HepG2 (cell line): Measurements from ENCODE around the gene SMTN. TPM values are rescaled to one million over a fixed set of nuclear protein-coding genes. Genes with fewer than 3 reads are reported as not detected.

ENCODE experiments used
- ATAC-seq: fragments of 200-7000 bp; cut with Tn5 transposase; 3 replicates; pipeline ENCODE4 v1.9.1; 2020; ENCODE audit warnings: mild to moderate bottlenecking, moderate library complexity
- BruUV-seq: library from RNA; stranded (reverse); fragments of 400-500 nt; replicated peaks from 2 replicates; lab custom pipeline; 2021; lab: Mats Ljungman, UMichigan
- CTCF ChIA-PET: fragments of 300-600 bp; formaldehyde crosslinking; extraction: SDS; loops from one replicate; lab custom pipeline; 2021; ENCODE audit warnings: low total read pairs, inconsistent platforms, low intra/inter-chr PET ratio; lab: Yijun Ruan, JAX
- POLR2A ChIA-PET: fragments of 350-600 bp; sonication (Branson Sonifier 250); formaldehyde crosslinking; loops from one replicate; lab custom pipeline; 2020; ENCODE audit warnings: antibody characterized with exemption, inconsistent platforms; lab: Yijun Ruan, JAX
- DNase-seq: peaks from one replicate; pipeline ENCODE4 v3.0.0-alpha.2; 2015; ENCODE audit warnings: low spot score
- FAIRE-seq: peaks from 3 replicates; lab custom pipeline; 2011; peaks lifted over from hg19 to GRCh38; lab: Jason Lieb, UNC
- H2AFZ ChIP-seq: one replicate; pipeline ENCODE4 v1.6.1; 2011; ENCODE audit warnings: low read length, inconsistent platforms
- H3K27ac ChIP-seq: fragments of 300-600 bp; 3 replicates; pipeline ENCODE4 v1.8.0; 2011; ENCODE audit warnings: mixed run types, mild to moderate bottlenecking, mixed read lengths, low read length, inconsistent platforms; ENCODE audit not compliant: insufficient read depth; ENCODE audit errors: extremely low read length
- H3K27me3 ChIP-seq, 2 experiments: fragments of 200-600 bp in 1 of 2; 2 replicates in 1 of 2; 3 replicates in 1 of 2; pipeline versions ENCODE4 v1.6.0 to v1.8.0; 2011; ENCODE audit warnings: low read length in 2 of 2, mild to moderate bottlenecking in 2 of 2, moderate library complexity in 2 of 2, inconsistent platforms in 1 of 2; ENCODE audit not compliant: insufficient read depth in 2 of 2, control insufficient read depth in 1 of 2
- H3K36me3 ChIP-seq, 2 experiments: fragments of 200-600 bp in 1 of 2; replicated peaks in 1 of 2; 2 replicates in 1 of 2; 3 replicates in 1 of 2; pipeline versions ENCODE4 v1.5.1 to v1.8.0; 2011; ENCODE audit warnings: low read length in 2 of 2, inconsistent platforms in 1 of 2; ENCODE audit not compliant: insufficient read depth in 2 of 2, control insufficient read depth in 1 of 2
- H3K4me1 ChIP-seq: 2 replicates; pipeline ENCODE4 v1.5.1; 2012; ENCODE audit warnings: low read length, inconsistent platforms; ENCODE audit not compliant: insufficient read depth
- H3K4me2 ChIP-seq: 2 replicates; pipeline ENCODE4 v1.6.0; 2011; ENCODE audit warnings: low read depth, low read length, inconsistent platforms
- H3K4me3 ChIP-seq, 3 experiments: fragments of 200-600 bp in 1 of 3; sonication (generic), shearing (Covaris generic) in 1 of 3; replicated peaks in 1 of 3; 2 replicates each; pipeline ENCODE4 v1.5.1; 2011 to 2016; ENCODE audit warnings: low read length in 3 of 3, inconsistent platforms in 2 of 3, low read depth in 2 of 3, mild to moderate bottlenecking in 2 of 3, control low read depth in 1 of 3, mixed read lengths in 1 of 3; ENCODE audit not compliant: insufficient read depth in 1 of 3
- H3K79me2 ChIP-seq: one replicate; pipeline ENCODE4 v1.6.1; 2011; ENCODE audit warnings: low read length, inconsistent platforms; ENCODE audit not compliant: insufficient read depth
- H3K9ac ChIP-seq: 2 replicates; pipeline ENCODE4 v1.6.0; 2011; ENCODE audit warnings: mild to moderate bottlenecking, low read depth, low read length, inconsistent platforms; ENCODE audit not compliant: insufficient read depth
- H3K9me3 ChIP-seq: 2 replicates; pipeline ENCODE4 v1.5.1; 2012; ENCODE audit warnings: mild to moderate bottlenecking, low read length
- H4K20me1 ChIP-seq: 2 replicates; pipeline ENCODE4 v1.6.0; 2011; ENCODE audit warnings: inconsistent platforms, mild to moderate bottlenecking, low read length, moderate library complexity; ENCODE audit not compliant: insufficient read depth
- HIVEP1 ChIP-seq: sonication (generic); formaldehyde crosslinking; IDR thresholded peaks from 2 replicates; pipeline ENCODE4 v1.4.0; 2020; ENCODE audit warnings: mild to moderate bottlenecking, missing genetic modification reagents
- HMGXB3 ChIP-seq: sonication (generic); formaldehyde crosslinking; IDR thresholded peaks from 2 replicates; pipeline ENCODE4 v1.4.0; 2020; ENCODE audit warnings: missing genetic modification reagents, borderline replicate concordance
- IKZF5 ChIP-seq: IDR thresholded peaks from 2 replicates; pipeline ENCODE4 v1.6.1; 2018; ENCODE audit warnings: missing genetic modification reagents, mild to moderate bottlenecking, missing compliant biosample characterization
- KDM2A ChIP-seq: sonication (generic); formaldehyde crosslinking; IDR thresholded peaks from 2 replicates; pipeline ENCODE4 v1.4.0; 2020; ENCODE audit warnings: low read depth, missing genetic modification reagents, borderline replicate concordance
- ZNF318 ChIP-seq: sonication (generic); formaldehyde crosslinking; IDR thresholded peaks from 2 replicates; pipeline ENCODE4 v1.4.0; 2020; ENCODE audit warnings: mild to moderate bottlenecking, missing genetic modification reagents
- ZNF713 ChIP-seq: sonication (generic); formaldehyde crosslinking; IDR thresholded peaks from 2 replicates; pipeline ENCODE4 v1.4.0; 2020; ENCODE audit warnings: mild to moderate bottlenecking, missing genetic modification reagents
- WGBS: methylation state at CpG from one replicate; pipeline ENCODE4 v1.1.6; 2017; ENCODE audit warnings: low lambda C conversion rate; 5-methylcytosine and 5-hydroxymethylcytosine counted together
- in situ Hi-C: cut with HindIII; loops from 2 replicates; pipeline ENCODE4 v1.10.0; 2017; ENCODE audit warnings: low pct_unique_long_range_greater_than_20kb; ENCODE audit not compliant: extremely low pct_ligation_motif_present
- intact Hi-C: fragments of 100-400 bp; cut with micrococcal nuclease; formaldehyde crosslinking; loops from one replicate; pipeline ENCODE4 v1.10.0; 2022; ENCODE audit not compliant: unreplicated experiment
- polyA plus RNA-seq, 8 experiments: library from polyadenylated mRNA; depleted of rRNA in 3 of 8; stranded (reverse) in 7 of 8; unstranded in 1 of 8; fragments of >200 nt; fragmentation: Illumina TruSeq in 4 of 8; extraction: Trizol in 4 of 8; gene quantifications; 2 replicates each; pipeline versions ENCODE4 v1.2.1 to v1.2.3, GENCODE V29; 2011 to 2016; ENCODE audit warnings: low read depth in 4 of 8, missing spikeins in 1 of 8, mixed read lengths in 1 of 8; ENCODE audit not compliant: insufficient read depth in 1 of 8
- total RNA-seq, 5 experiments: library from RNA; depleted of rRNA; stranded (reverse); fragments of >200 nt; fragmentation: Illumina TruSeq; extraction: Trizol; gene quantifications; 2 replicates each; pipeline ENCODE4 v1.2.3, GENCODE V29; 2016; ENCODE audit warnings: low read depth in 1 of 5

The SMTN gene
- total and polyA plus RNA-seq, 2 of the 13 experiments (the other 11 are each of a cell fraction or from before 2014, with no cell fraction given): 14.7 to 26.1 TPM

GRCh38 chr22:31107178-31107893, 26.2 kb downstream of the SMTN start, which contains the start of gene SELENOM (continued):
- no peak for TF ChIP-seq ZNF318 (CRISPR knock-in tag)
- TF ChIP-seq ZNF713 (CRISPR knock-in tag): peak; percentile 27; the same call in 1 of the 2 replicates
- TF ChIP-seq, all 625 proteins: peak for 85

- POLR2A ChIA-PET: interaction anchor here (1.0 to 1.5 kb wide), 11 partner anchors 8 to 139 kb away, joined by 3 to 7 read pairs (median 4); partner anchors contain the start of genes PLA2G3, SMTN and TUG1
- H3K9ac ChIP-seq: peak overlapping the region; percentile 47; the same call in 1 of the 2 replicates
- H3K4me3 ChIP-seq: peak overlapping the region; percentile 39 to 64 (median 44); a peak in 5 of 6 replicates
- no peaks in the 10 kb centered on the region for H3K9me3 ChIP-seq
- 19% methylated on average over 5 of the region's 5 CpGs for WGBS
- H3K36me3 ChIP-seq: no peaks in the 10 kb centered on the region
- H3K27me3 ChIP-seq: no peaks in the 10 kb centered on the region
- H3K27ac ChIP-seq: no peak overlapping the region
- in situ Hi-C loops: no loop called here
- CTCF ChIA-PET: interaction anchor here (1.5 to 1.6 kb wide), 2 partner anchors 41 to 123 kb away, joined by 6 to 17 read pairs; no protein-coding TSS in a partner anchor
- intact Hi-C loops: loop anchor here (1.0 kb wide), 1 partner anchor 41 kb away; no protein-coding TSS in a partner anchor
- H3K4me1 ChIP-seq: peaks cover 22% of the 10 kb centered on the region
- ATAC-seq (peak; percentile 31), FAIRE-seq (no peak), DNase-seq (no peak)
- BruUV-seq: no TSS peak
- no peaks in the 10 kb centered on the region for H3K79me2 ChIP-seq
- H2AFZ ChIP-seq: peak overlapping the region; percentile 20
- H4K20me1 ChIP-seq: no peaks in the 10 kb centered on the region
- peak overlapping the region; percentile 88 for H3K4me2 ChIP-seq
- 0 out of 2 replicates have a peak, but pooled peaks have one; percentile 4 for TF ChIP-seq HMGXB3 (CRISPR knock-in tag)
- 0 out of 2 replicates have a peak, but pooled peaks have one; percentile 7 for TF ChIP-seq IKZF5 (CRISPR knock-in tag)
- 0 out of 2 replicates have a peak, but pooled peaks have one; percentile 5 for TF ChIP-seq HIVEP1 (CRISPR knock-in tag)
- peak; percentile 7; the same call in 1 of the 2 replicates for TF ChIP-seq KDM2A (CRISPR knock-in tag)
Observed at GRCh38 chr22:31107894-31108218, 26.7 kb downstream of the SMTN start.
